GM21576 (cell line): ENCODE data around the gene DLGAP4.
"Not testable (repeated sequence)": the region's sequence is repeated elsewhere in the genome, so short reads cannot be mapped to it uniquely, and the experiment has no call there.

Source experiments
- ATAC-seq: cut with Tn5 transposase; IDR thresholded peaks from one replicate; pipeline ENCODE4 v1.9.1; 2021; ENCODE audit warnings: mild to moderate bottlenecking, moderate library complexity; ENCODE audit not compliant: unreplicated experiment

The DLGAP4 gene

GRCh38 chr20:36547186-36548005, 241.3 kb downstream of the DLGAP4 start:
- ATAC-seq = no peak

- ATAC-seq = no peak
Observed at GRCh38 chr20:36548006-36548315, 241.8 kb downstream of the DLGAP4 start.

- ATAC-seq = no peak
Observed at GRCh38 chr20:36548704-36549627, 242.8 kb downstream of the DLGAP4 start.

- no peak for ATAC-seq
Observed at GRCh38 chr20:36549628-36549941, 243.4 kb downstream of the DLGAP4 start.

GRCh38 chr20:36549942-36550789, 244.0 kb downstream of the DLGAP4 start:
- ATAC-seq = no peak

GRCh38 chr20:36550790-36551299, 244.7 kb downstream of the DLGAP4 start:
- ATAC-seq = no peak

- no peak for ATAC-seq
Observed at GRCh38 chr20:36555248-36555647, 249.1 kb downstream of the DLGAP4 start.

GRCh38 chr20:36562724-36563123, 256.6 kb downstream of the DLGAP4 start:
- ATAC-seq = no peak

- no peak for ATAC-seq
Observed at GRCh38 chr20:36563374-36563773, 257.2 kb downstream of the DLGAP4 start.

- ATAC-seq = not testable (repeated sequence)
Observed at GRCh38 chr20:36564078-36564725, 258.1 kb downstream of the DLGAP4 start.

- not testable (repeated sequence) for ATAC-seq
Observed at GRCh38 chr20:36564726-36565121, 258.6 kb downstream of the DLGAP4 start.

GRCh38 chr20:36565520-36565919, 259.4 kb downstream of the DLGAP4 start:
- ATAC-seq = no peak

- no peak for ATAC-seq
Observed at GRCh38 chr20:36569847-36570429, 263.8 kb downstream of the DLGAP4 start.

GRCh38 chr20:36571564-36572504, 265.7 kb downstream of the DLGAP4 start:
- no peak for ATAC-seq

- no peak for ATAC-seq
Observed at GRCh38 chr20:36572701-36573102, 266.6 kb downstream of the DLGAP4 start.

- peak; percentile 61 for ATAC-seq
Observed at GRCh38 chr20:36573103-36573797, 267.1 kb downstream of the DLGAP4 start, which contains the start of gene TGIF2. Gene TGIF2 (plus strand): TSS chr20:36573597. CDS start chr20:36578775, 5,178 bp downstream.

GRCh38 chr20:36573798-36574365, 267.7 kb downstream of the DLGAP4 start:
- no peak for ATAC-seq
